HCT116 (cell line): ENCODE measurements around the gene MARVELD1. TPM values are rescaled to one million over a fixed set of nuclear protein-coding genes. Genes with fewer than 3 reads are reported as not detected.

Source experiments
- ATAC-seq: fragments of 200-7000 bp; cut with Tn5 transposase; 2 replicates; pipeline ENCODE4 v1.9.1; 2020; ENCODE audit warnings: mild to moderate bottlenecking, moderate library complexity
- BruUV-seq: library from RNA; stranded (reverse); fragments of 400-500 nt; replicated peaks from 2 replicates; lab custom pipeline; 2021; lab: Mats Ljungman, UMichigan
- CTCF ChIA-PET: fragments of 300-600 bp; sonication (Branson Sonifier 250); formaldehyde crosslinking; loops from one replicate; lab custom pipeline; 2021; ENCODE audit warnings: antibody characterized with exemption; lab: Charles Lee
- POLR2A ChIA-PET: fragments of 300-600, 350-600 bp; sonication (Branson Sonifier 250); formaldehyde crosslinking; loops from one replicate; lab custom pipeline; 2021; ENCODE audit warnings: antibody characterized with exemption; lab: Charles Lee
- RAD21 ChIA-PET, 2 experiments: fragments of 300-600 bp; sonication (Branson Sonifier 250); formaldehyde crosslinking; loops; one replicate each; lab custom pipeline; 2023; ENCODE audit warnings: low total read pairs in 2 of 2; ENCODE audit not compliant: uncharacterized antibody in 2 of 2, unreplicated experiment in 2 of 2, low non-redundant PET in 1 of 2; lab: Charles Lee
- DNase-seq: peaks from one replicate; pipeline ENCODE4 v3.0.0-alpha.2; 2010; ENCODE audit warnings: low read depth, low spot score
- H2AFZ ChIP-seq: fragments of 200-600 bp; shearing (Covaris generic), sonication (generic); 2 replicates; pipeline ENCODE4 v1.6.1; 2017; ENCODE audit warnings: low read depth, mixed run types, mixed read lengths, antibody characterized with exemption, low read length; ENCODE audit not compliant: poor library complexity, severe bottlenecking
- H3K27ac ChIP-seq: 2 replicates; pipeline ENCODE4 v1.5.1; 2012; ENCODE audit warnings: low read depth, low read length
- H3K27me3 ChIP-seq: fragments of 200-600 bp; sonication (generic); 2 replicates; pipeline ENCODE4 v1.6.1; 2016; ENCODE audit warnings: mixed run types, low read length, mixed read lengths; ENCODE audit not compliant: insufficient read depth
- H3K36me3 ChIP-seq, 2 experiments: fragments of 200-500 bp in 1 of 2; fragments of 200-600 bp in 1 of 2; sonication (Bioruptor generic) in 1 of 2; sonication (generic) in 1 of 2; 2 replicates each; pipeline versions ENCODE4 v1.5.1 to v1.6.1; 2014 to 2016; ENCODE audit warnings: low read length in 2 of 2, inconsistent platforms in 1 of 2, mixed read lengths in 1 of 2, mixed run types in 1 of 2; ENCODE audit not compliant: insufficient read depth in 2 of 2, control insufficient read depth in 1 of 2
- H3K4me1 ChIP-seq, 2 experiments: fragments of 200-600 bp in 1 of 2; sonication (generic) in 1 of 2; 2 replicates each; pipeline versions ENCODE4 v1.5.1 to v1.6.1; 2012 to 2017; ENCODE audit warnings: low read length in 2 of 2, inconsistent platforms in 1 of 2, mild to moderate bottlenecking in 1 of 2, mixed read lengths in 1 of 2, mixed run types in 1 of 2, moderate library complexity in 1 of 2; ENCODE audit not compliant: insufficient read depth in 2 of 2, control insufficient read depth in 1 of 2
- H3K4me2 ChIP-seq: fragments of 200-600 bp; sonication (generic); 2 replicates; pipeline ENCODE4 v1.6.1; 2017; ENCODE audit warnings: mixed run types, low read length, mixed read lengths
- H3K4me3 ChIP-seq, 2 experiments: fragments of 200-600 bp in 1 of 2; sonication (generic) in 1 of 2; replicated peaks in 1 of 2; 2 replicates each; pipeline ENCODE4 v1.5.1; 2011 to 2016; ENCODE audit warnings: low read length in 2 of 2, control low read depth in 1 of 2, low read depth in 1 of 2, mild to moderate bottlenecking in 1 of 2, mixed read lengths in 1 of 2, mixed run types in 1 of 2
- H3K79me2 ChIP-seq: fragments of 200-600 bp; sonication (generic); 2 replicates; pipeline ENCODE4 v1.6.1; 2017; ENCODE audit warnings: mild to moderate bottlenecking, mixed run types, low read length, moderate library complexity, mixed read lengths; ENCODE audit not compliant: insufficient read depth
- H3K9ac ChIP-seq: fragments of 200-600 bp; sonication (generic); 2 replicates; pipeline ENCODE4 v1.6.1; 2016; ENCODE audit warnings: low read length, mixed read lengths
- H3K9me2 ChIP-seq: fragments of 200-600 bp; sonication (generic), shearing (Covaris generic); 2 replicates; pipeline ENCODE4 v1.6.1; 2017; ENCODE audit warnings: mixed run types, mild to moderate bottlenecking, moderate library complexity; ENCODE audit not compliant: insufficient read depth
- H3K9me3 ChIP-seq, 2 experiments: fragments of 200-500 bp in 1 of 2; fragments of 200-600 bp in 1 of 2; sonication (Bioruptor generic) in 1 of 2; sonication (generic) in 1 of 2; 2 replicates each; pipeline ENCODE4 v1.6.1; 2014 to 2017; ENCODE audit warnings: low read length in 2 of 2, mixed read lengths in 2 of 2, inconsistent platforms in 1 of 2, low read depth in 1 of 2, mild to moderate bottlenecking in 1 of 2, mixed run types in 1 of 2, moderate library complexity in 1 of 2; ENCODE audit not compliant: control insufficient read depth in 1 of 2, insufficient read depth in 1 of 2
- H4K20me1 ChIP-seq: fragments of 200-600 bp; sonication (generic), shearing (Covaris generic); 2 replicates; pipeline ENCODE4 v1.6.1; 2017; ENCODE audit warnings: mixed run types, mild to moderate bottlenecking, moderate library complexity; ENCODE audit not compliant: insufficient read depth
- CEBPB ChIP-seq: IDR thresholded peaks from 2 replicates; pipeline ENCODE4 v1.6.1; 2012; ENCODE audit warnings: low read depth
- ELF1 ChIP-seq: IDR thresholded peaks from 2 replicates; pipeline ENCODE4 v1.6.1; 2012; ENCODE audit warnings: low read depth, borderline replicate concordance
- JUND ChIP-seq: IDR thresholded peaks from 2 replicates; pipeline ENCODE4 v1.6.1; 2012
- POLR2A ChIP-seq: IDR thresholded peaks from 2 replicates; pipeline ENCODE4 v1.7.0; 2011; ENCODE audit warnings: borderline replicate concordance; ENCODE audit not compliant: insufficient read depth, insufficient read length; ENCODE audit errors: extremely low read depth
- POLR2AphosphoS5 ChIP-seq: IDR thresholded peaks from 2 replicates; pipeline ENCODE4 v1.6.1; 2011; ENCODE audit warnings: mild to moderate bottlenecking, low read depth, low read length, moderate library complexity
- SP1 ChIP-seq: IDR thresholded peaks from 2 replicates; pipeline ENCODE4 v1.6.1; 2012; ENCODE audit warnings: low read depth
- SRF ChIP-seq: IDR thresholded peaks from 2 replicates; pipeline ENCODE4 v1.6.1; 2012; ENCODE audit warnings: low read depth
- intact Hi-C: fragments of 100-400 bp; cut with micrococcal nuclease; formaldehyde crosslinking; loops from 2 replicates; pipeline ENCODE4 v1.10.0; 2022
- total RNA-seq: library from RNA; stranded (reverse); gene quantifications from one replicate; pipeline ENCODE4 v1.2.1, GENCODE V29; 2021; ENCODE audit not compliant: unreplicated experiment
- TF ChIP-seq, protein P1 (sequence below): IDR thresholded peaks from 2 replicates; pipeline ENCODE4 v1.6.1; 2012

MARVELD1 gene
- total RNA-seq, 1 experiment from 2014 or later, result 36.1 TPM

DNA sequence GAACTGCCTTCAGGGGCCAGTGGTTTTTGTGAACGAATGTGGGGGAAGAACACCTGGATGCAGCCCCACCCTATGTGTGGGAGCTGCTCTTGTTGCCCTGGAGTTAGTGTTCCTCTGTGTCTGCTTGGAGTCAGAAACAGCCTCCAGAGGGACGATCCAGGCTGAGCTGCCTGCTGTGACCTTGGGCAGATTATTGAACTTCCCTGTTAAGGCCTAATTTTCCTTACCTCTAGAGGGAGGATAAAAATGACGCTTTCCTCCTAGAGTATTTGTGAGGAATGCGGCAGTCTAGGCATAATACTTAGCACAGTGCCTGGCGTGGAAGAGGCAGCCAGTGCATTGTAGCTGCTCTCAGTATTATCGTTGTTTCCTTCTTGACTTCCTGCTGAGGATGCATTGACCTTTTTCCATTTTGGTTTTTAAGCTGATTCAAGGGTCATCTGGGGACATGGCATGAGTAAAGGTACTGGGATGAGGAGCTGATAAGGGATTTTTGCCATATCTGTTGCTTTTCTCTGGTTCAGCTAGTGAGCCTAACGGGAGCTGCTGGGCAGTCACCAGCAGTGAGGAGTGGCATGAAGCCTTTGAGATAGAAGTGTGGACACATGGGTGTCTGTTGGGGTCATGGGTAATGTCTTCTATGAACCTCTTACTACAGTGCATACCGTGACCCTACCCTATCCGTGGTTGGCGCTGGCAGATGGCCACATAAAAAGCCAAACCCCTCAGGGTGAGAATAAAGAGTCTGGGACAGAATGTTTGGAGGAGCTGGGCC is 29.8 kb downstream of the MARVELD1 start:
- no peak overlapping the region for H3K27ac ChIP-seq
- no peak overlapping the region for H2AFZ ChIP-seq
- no peak for ATAC-seq
- peaks cover 3 to 4% of the 10 kb centered on the region in 2 experiments for H3K4me1 ChIP-seq
- no peaks in the 10 kb centered on the region for H3K9me2 ChIP-seq
- RAD21 ChIA-PET, result no interaction called here
- intact Hi-C loops, result no loop called here
- no peak for TF ChIP-seq POLR2A
- TF ChIP-seq, protein P1, sequence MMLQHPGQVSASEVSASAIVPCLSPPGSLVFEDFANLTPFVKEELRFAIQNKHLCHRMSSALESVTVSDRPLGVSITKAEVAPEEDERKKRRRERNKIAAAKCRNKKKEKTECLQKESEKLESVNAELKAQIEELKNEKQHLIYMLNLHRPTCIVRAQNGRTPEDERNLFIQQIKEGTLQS, result no peak
- no peak for TF ChIP-seq CEBPB
- TF ChIP-seq JUND, result no peak
- no peak for TF ChIP-seq ELF1
- no peak for TF ChIP-seq SRF
- no peak for TF ChIP-seq POLR2AphosphoS5
- TF ChIP-seq, all 23 proteins: peak for 0
- peaks cover 54 to 63% of the 10 kb centered on the region in 2 experiments; a peak in 3 of 4 replicates for H3K36me3 ChIP-seq
- no peaks in the 10 kb centered on the region for H4K20me1 ChIP-seq
- H3K9me3 ChIP-seq, result no peaks in the 10 kb centered on the region
- CTCF ChIA-PET, result no interaction called here
- no peaks in the 10 kb centered on the region for H3K27me3 ChIP-seq
- no peak for DNase-seq
- BruUV-seq, result no TSS peak
- H3K4me3 ChIP-seq, result no peak overlapping the region
- H3K4me2 ChIP-seq, result no peak overlapping the region
- peaks cover 67% of the 10 kb centered on the region for H3K79me2 ChIP-seq
- no peak overlapping the region for H3K9ac ChIP-seq
- POLR2A ChIA-PET, result interaction anchor here (1.1 kb wide), 1 partner anchor 146 kb away, joined by 7 read pairs; no protein-coding TSS in a partner anchor

DNA sequence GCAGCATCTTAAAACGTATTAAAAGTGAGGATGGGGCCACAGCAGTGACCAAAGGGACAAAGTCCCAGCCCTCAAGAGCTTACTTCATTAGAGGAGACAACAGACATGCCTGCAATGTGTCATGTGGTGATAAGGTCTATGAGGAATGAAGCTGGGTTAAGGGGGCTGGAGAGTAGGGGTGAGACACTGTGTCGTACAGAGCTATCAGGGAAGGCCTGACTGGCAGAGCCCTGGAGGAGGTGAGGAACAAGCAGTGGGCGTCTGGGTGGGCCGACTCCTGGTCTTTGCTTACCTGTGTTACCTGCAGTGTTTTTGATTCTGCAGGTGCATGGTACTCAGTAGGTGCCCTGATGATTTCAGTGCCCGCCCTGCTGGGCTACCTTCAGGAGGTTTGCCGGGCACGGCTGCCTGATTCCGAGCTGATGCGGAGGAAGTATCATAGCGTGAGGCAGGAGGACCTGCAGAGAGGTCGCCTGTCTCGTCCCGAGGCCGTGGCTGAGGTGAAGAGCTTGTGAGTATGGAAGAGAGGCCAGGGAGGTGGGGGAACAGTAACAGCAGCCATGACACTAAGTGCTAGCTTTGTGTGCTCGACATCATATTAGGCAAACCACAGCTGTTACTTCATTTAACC is 31.0 kb downstream of the MARVELD1 start:
- no peaks in the 10 kb centered on the region for H3K27me3 ChIP-seq
- H3K4me2 ChIP-seq, result no peak overlapping the region
- ChIA-PET POLR2A (interaction anchor here (1.1 kb wide), 1 partner anchor 144 kb away, joined by 7 read pairs; no protein-coding TSS in a partner anchor), RAD21 (no interaction called here), CTCF (no interaction called here)
- H3K4me1 ChIP-seq, result no peaks in the 10 kb centered on the region
- peaks cover 55% of the 10 kb centered on the region for H3K79me2 ChIP-seq
- H3K9me2 ChIP-seq, result no peaks in the 10 kb centered on the region
- no peaks in the 10 kb centered on the region for H4K20me1 ChIP-seq
- H3K4me3 ChIP-seq, result no peak overlapping the region
- H3K9ac ChIP-seq, result no peak overlapping the region
- H3K27ac ChIP-seq, result no peak overlapping the region
- BruUV-seq, result no TSS peak
- H3K9me3 ChIP-seq, result no peaks in the 10 kb centered on the region
- peaks cover 60 to 65% of the 10 kb centered on the region in 2 experiments for H3K36me3 ChIP-seq
- no peak for DNase-seq
- TF ChIP-seq SP1 (no peak), ELF1 (no peak)
- intact Hi-C loops, result no loop called here
- no peak overlapping the region for H2AFZ ChIP-seq
- no peak for ATAC-seq
